ENCODE measurements around the gene GZF1.
A peak's percentile ranks its signal among the peaks of the same experiment; 100 is the strongest.

The GZF1 gene

DNA sequence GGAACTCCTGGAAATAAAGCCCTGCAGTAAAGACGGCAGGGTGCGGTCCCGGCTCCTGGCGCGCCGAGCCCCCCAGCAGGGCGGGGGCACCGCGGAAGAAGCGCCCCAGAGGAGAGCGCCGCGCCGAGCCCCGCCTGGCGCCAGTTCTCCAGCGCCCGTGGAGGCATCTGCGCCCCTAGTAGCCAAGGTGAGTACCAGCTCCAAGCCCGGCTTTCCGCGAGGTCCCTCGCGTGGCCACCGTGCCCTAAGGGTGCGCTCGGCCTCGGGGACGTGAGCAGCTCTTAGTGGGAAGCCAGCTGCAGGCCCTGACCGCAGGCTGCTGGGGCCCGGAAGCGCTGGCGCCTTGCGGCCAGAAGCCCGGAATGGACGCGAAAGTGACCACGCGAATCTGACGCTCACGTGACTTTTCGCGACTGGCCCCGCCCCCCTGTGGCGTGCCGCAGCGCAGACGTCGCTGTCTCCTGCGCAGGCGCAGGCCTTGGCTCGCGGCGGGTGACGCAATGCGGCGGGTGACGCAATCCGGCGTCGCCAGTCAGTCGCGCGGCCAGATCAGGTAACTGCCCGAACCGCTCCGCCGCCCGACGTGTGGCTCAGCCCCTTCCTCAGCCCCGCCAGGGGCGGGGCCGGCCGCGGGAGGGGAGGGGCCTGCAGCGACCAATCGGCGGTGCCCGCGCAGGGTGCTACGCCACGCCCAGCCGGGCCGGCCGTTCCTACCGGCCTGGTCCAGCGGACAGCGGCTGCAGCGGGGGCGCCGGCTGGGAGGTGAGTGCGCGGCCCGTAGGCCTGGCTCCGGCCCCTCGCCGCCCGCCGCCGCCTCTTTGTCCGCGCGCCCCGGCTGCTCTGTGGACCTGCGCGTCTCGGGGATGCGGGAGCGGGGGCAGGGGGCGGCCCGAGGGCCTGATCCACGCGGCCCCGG, at the start of gene GZF1:
Gene GZF1 (plus strand): TSS at position 707 of the 916 bp plus-strand sequence. CDS start 2,202 bp downstream, outside the sequence.
- TF ChIP-seq, protein P1, sequence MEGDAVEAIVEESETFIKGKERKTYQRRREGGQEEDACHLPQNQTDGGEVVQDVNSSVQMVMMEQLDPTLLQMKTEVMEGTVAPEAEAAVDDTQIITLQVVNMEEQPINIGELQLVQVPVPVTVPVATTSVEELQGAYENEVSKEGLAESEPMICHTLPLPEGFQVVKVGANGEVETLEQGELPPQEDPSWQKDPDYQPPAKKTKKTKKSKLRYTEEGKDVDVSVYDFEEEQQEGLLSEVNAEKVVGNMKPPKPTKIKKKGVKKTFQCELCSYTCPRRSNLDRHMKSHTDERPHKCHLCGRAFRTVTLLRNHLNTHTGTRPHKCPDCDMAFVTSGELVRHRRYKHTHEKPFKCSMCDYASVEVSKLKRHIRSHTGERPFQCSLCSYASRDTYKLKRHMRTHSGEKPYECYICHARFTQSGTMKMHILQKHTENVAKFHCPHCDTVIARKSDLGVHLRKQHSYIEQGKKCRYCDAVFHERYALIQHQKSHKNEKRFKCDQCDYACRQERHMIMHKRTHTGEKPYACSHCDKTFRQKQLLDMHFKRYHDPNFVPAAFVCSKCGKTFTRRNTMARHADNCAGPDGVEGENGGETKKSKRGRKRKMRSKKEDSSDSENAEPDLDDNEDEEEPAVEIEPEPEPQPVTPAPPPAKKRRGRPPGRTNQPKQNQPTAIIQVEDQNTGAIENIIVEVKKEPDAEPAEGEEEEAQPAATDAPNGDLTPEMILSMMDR (IDR thresholded peaks at IDR 0.05) = peak; percentile 11 to 49
- Histone ChIP-seq H3K36me3 (peaks cover 10 to 14% (median 14%) of the 10 kb centered on the region in 3 donors), H3K4me1 (peaks cover 0 to 51% (median 39%) of the 10 kb centered on the region in 4 donors), H3K4me3 (peak within 1 kb of the TSS; percentile 67 to 77), H3K27me3 (no peaks in the 10 kb centered on the region), H3K27ac (peak within 1 kb of the TSS; percentile 95 to 99), H3K9me3 (no peaks in the 10 kb centered on the region)
- intact Hi-C loops (cut with DNase I; ENCODE audit: low total_unique reads) = no loop called here
- peak; percentile 96 to 100 for DNase-seq

DNA sequence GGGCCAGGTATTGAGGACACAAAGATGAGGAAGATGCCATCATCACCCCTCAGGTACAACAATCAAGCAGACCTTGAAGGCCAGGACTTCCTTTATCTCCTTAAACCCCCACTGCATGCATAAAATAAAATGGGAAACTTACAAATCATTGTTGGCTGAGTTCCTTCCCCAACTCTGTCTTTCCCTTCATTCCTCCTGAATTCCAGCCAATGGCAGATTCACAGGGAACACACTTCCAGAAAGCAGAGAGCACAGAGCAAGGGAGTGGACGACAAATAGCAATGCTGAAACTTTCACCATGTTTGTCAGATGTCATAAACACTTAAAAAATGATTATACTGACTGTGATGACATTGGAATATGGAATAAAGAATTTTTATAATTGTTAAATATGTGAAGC, 48.7 kb upstream of the GZF1 start:
- no peak for DNase-seq
- Histone ChIP-seq H3K27me3 (no peaks in the 10 kb centered on the region), H3K4me1 (no peaks in the 10 kb centered on the region), H3K4me3 (no peak overlapping the region), H3K27ac (no peak overlapping the region), H3K36me3 (no peaks in the 10 kb centered on the region), H3K9me3 (no peaks in the 10 kb centered on the region)
- intact Hi-C loops (cut with DNase I; ENCODE audit: low total_unique reads) = no loop called here
- TF ChIP-seq, protein P1 (IDR thresholded peaks at IDR 0.05) = no peak

DNA sequence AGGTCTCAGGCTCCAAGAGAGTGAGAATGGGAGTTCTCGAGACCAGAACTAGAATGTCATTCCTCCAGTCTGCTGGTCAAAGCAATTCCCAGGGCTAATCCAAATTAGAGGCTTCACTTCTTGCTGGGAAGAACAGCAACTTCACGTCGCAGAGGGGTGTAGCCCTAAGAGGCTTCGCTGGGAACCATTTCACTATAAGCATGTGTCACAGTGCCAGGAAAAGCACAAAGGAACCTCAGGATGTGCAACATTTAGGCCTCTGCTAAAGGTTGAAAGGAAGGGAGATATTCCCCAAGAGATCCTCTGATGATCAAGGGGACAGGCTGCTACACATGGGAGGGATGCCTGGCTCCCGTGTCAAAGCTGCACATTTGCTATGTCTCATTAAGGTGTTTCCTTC, 47.3 kb upstream of the GZF1 start:
- no peaks in the 10 kb centered on the region for H3K36me3 ChIP-seq
- H3K27me3 ChIP-seq = no peaks in the 10 kb centered on the region
- no peak overlapping the region for H3K4me3 ChIP-seq
- no peaks in the 10 kb centered on the region for H3K4me1 ChIP-seq
- intact Hi-C loops (cut with DNase I; ENCODE audit: low total_unique reads) = no loop called here
- no peak overlapping the region for H3K27ac ChIP-seq
- DNase-seq = no peak
- no peaks in the 10 kb centered on the region for H3K9me3 ChIP-seq
- TF ChIP-seq, protein P1 (IDR thresholded peaks at IDR 0.05) = no peak

DNA sequence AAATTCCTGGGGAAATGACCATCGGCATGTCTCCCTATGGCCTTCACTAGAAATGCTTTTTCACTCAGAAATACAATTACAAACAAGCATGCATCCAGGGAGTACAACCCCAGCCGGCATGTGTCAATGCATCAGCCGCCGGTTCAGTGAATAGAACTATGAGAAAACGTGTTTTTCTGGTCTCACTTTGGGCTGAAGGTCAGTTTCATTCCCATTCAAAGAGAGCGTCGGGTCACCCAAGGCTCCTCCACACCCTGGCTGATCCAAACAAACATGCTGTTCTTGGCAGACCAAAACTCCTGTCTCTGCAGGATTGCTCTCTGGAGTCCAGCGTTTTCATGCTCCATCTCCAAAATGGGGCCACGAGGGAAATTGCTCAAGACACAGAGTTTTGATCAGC, 46.9 kb upstream of the GZF1 start:
- intact Hi-C loops (cut with DNase I; ENCODE audit: low total_unique reads) = no loop called here
- Histone ChIP-seq H3K36me3 (no peaks in the 10 kb centered on the region), H3K27me3 (no peaks in the 10 kb centered on the region), H3K9me3 (no peaks in the 10 kb centered on the region), H3K27ac (no peak overlapping the region), H3K4me3 (no peak overlapping the region), H3K4me1 (no peaks in the 10 kb centered on the region)
- TF ChIP-seq, protein P1 (IDR thresholded peaks at IDR 0.05) = no peak
- peak; percentile 73 to 77 for DNase-seq

GRCh38 chr20:23316626-23317025, 45.4 kb upstream of the GZF1 start:
- DNase-seq = no peak
- TF ChIP-seq, protein P1 (IDR thresholded peaks at IDR 0.05) = no peak
- no peaks in the 10 kb centered on the region for H3K9me3 ChIP-seq
- H3K27ac ChIP-seq = no peak overlapping the region
- no peaks in the 10 kb centered on the region for H3K36me3 ChIP-seq
- intact Hi-C loops (cut with DNase I; ENCODE audit: low total_unique reads) = no loop called here
- H3K27me3 ChIP-seq = peaks cover 0 to 3% of the 10 kb centered on the region in 2 donors
- no peaks in the 10 kb centered on the region for H3K4me1 ChIP-seq
- H3K4me3 ChIP-seq = no peak overlapping the region
